ENCODE results near the gene MUC6. TPM values are rescaled to one million over a fixed set of nuclear protein-coding genes. Genes with fewer than 3 reads are reported as not detected.

The MUC6 gene
- total and polyA plus RNA-seq, 2 of the 8 experiments (the other 6 are each of a cell fraction or from before 2014, with no cell fraction given), result not detected

- H3K56ac ChIP-seq (replicated peaks; ENCODE audit: insufficient read length, low read depth, low read length), result no peak overlapping the region
- H3K79me2 ChIP-seq (ENCODE audit: control insufficient read depth in 1 of 2, insufficient read depth in 2 of 2, low read length in 2 of 2), result no peaks in the 10 kb centered on the region
- H4K5ac ChIP-seq (ENCODE audit: insufficient read length, low read depth, low read length), result no peak overlapping the region
- H2BK5ac ChIP-seq (ENCODE audit: low read depth, low read length), result no peak overlapping the region
- H3K9me3 ChIP-seq (ENCODE audit: insufficient read depth in 2 of 2, low read depth in 1 of 2, low read length in 1 of 2), result peaks cover 5 to 9% of the 10 kb centered on the region in 2 experiments; a peak in 2 of 4 replicates
- H3K4ac ChIP-seq (replicated peaks; ENCODE audit: insufficient read length, low read depth, low read length), result no peak overlapping the region
- peaks cover 11 to 24% (median 22%) of the 10 kb centered on the region in 4 experiments for H3K36me3 ChIP-seq (ENCODE audit: control insufficient read depth in 2 of 4, insufficient read depth in 4 of 4, low read length in 3 of 4)
- H2BK120ac ChIP-seq (replicated peaks; ENCODE audit: low read depth, low read length), result no peak overlapping the region
- H4K20me1 ChIP-seq (replicated peaks in 1 of 2; ENCODE audit: control insufficient read depth in 1 of 2, insufficient read depth in 2 of 2, low read length in 2 of 2), result peaks cover 3 to 9% of the 10 kb centered on the region in 2 experiments
- H3K79me1 ChIP-seq (ENCODE audit: low read depth, low read length), result peaks cover 12% of the 10 kb centered on the region
- H3K4me2 ChIP-seq (ENCODE audit: insufficient read depth in 1 of 2, low read depth in 2 of 2, low read length in 2 of 2), result no peak overlapping the region
- H3K4me3 ChIP-seq (ENCODE audit: extremely low read depth in 1 of 4, insufficient read depth in 2 of 4, low read depth in 3 of 4, low read length in 4 of 4), result no peak overlapping the region
- H2BK15ac ChIP-seq (ENCODE audit: low read length), result no peak overlapping the region
- no peak overlapping the region for H3K18ac ChIP-seq (ENCODE audit: extremely low read depth, low read length)
- no peak overlapping the region for H4K91ac ChIP-seq (replicated peaks; ENCODE audit: insufficient read length, low read length)
- POLR2A ChIA-PET (ENCODE audit: partially characterized antibody), result interaction anchor here (0.7 to 1.7 kb wide), 2 partner anchors 17 to 123 kb away, joined by 3 to 4 read pairs; no protein-coding TSS in a partner anchor
- FAIRE-seq (no peak), DNase-seq (ENCODE audit: low read depth in 1 of 2, low spot score in 2 of 2) (no peak)
- no peak overlapping the region for H2AFZ ChIP-seq (ENCODE audit: low read length)
- H3K14ac ChIP-seq (ENCODE audit: insufficient read length), result no peak overlapping the region
- no peak overlapping the region for H2BK12ac ChIP-seq (ENCODE audit: low read depth, low read length)
- H3K27me3 ChIP-seq (replicated peaks in 1 of 4; ENCODE audit: control insufficient read depth in 3 of 4, extremely low read depth in 1 of 4, insufficient read depth in 3 of 4, low read length in 3 of 4), result peaks cover 0 to 2% (median 0%) of the 10 kb centered on the region in 4 experiments; a peak in 1 of 7 replicates
- 94% methylated on average over 11 of the region's 12 CpGs; no CpG with 5 or more reads in 1 of the 2 experiments for WGBS, 2 experiments (ENCODE audit: extremely low coverage in 1 of 2, insufficient coverage in 1 of 2, insufficient read length in 1 of 2, insufficient replicate concordance in 2 of 2, low coverage in 1 of 2, low lambda C conversion rate in 2 of 2, missing lambda C conversion rate in 1 of 2)
- no peak overlapping the region for H4K8ac ChIP-seq (ENCODE audit: extremely low read depth, insufficient read depth, low read length)
- no peak overlapping the region for H3K23ac ChIP-seq (ENCODE audit: insufficient read length)
- no peaks in the 10 kb centered on the region for H3K4me1 ChIP-seq (replicated peaks in 1 of 4; ENCODE audit: control insufficient read depth in 3 of 4, insufficient read depth in 4 of 4, low read length in 3 of 4)
- H3K9ac ChIP-seq (replicated peaks in 1 of 4; ENCODE audit: extremely low read depth in 1 of 4, low read depth in 3 of 4, low read length in 3 of 4), result no peak overlapping the region
- no peak overlapping the region for H3K27ac ChIP-seq (ENCODE audit: low read depth, low read length)
- peaks cover 5% of the 10 kb centered on the region; the same call in 1 of the 2 replicates for H3K23me2 ChIP-seq (ENCODE audit: low read depth, low read length)
- H2AK5ac ChIP-seq (ENCODE audit: low read depth, low read length), result no peak overlapping the region
- CTCF ChIA-PET (ENCODE audit: partially characterized antibody), result interaction anchor here (0.9 to 1.0 kb wide), 2 partner anchors 38 to 45 kb away, joined by 3 to 4 read pairs; no protein-coding TSS in a partner anchor
- no peak overlapping the region for H2BK20ac ChIP-seq (ENCODE audit: low read length)
- TF ChIP-seq HDAC2 (IDR thresholded peaks at IDR 0.05; ENCODE audit: borderline replicate concordance in 1 of 2, low read depth in 2 of 2, low read length in 2 of 2), result no peak
- no peak for TF ChIP-seq TBP (IDR thresholded peaks at IDR 0.05; ENCODE audit: low read depth, low read length)
- no peak for TF ChIP-seq SUZ12 (IDR thresholded peaks at IDR 0.05; ENCODE audit: low read length)
- no peak for TF ChIP-seq SP1 (IDR thresholded peaks at IDR 0.05; ENCODE audit: low read depth, low read length)
- no peak for TF ChIP-seq POLR2A (IDR thresholded peaks at IDR 0.05; ENCODE audit: control extremely low read depth in 1 of 2, low read depth in 2 of 2, low read length in 2 of 2)
- no peak for TF ChIP-seq POLR2AphosphoS5 (IDR thresholded peaks at IDR 0.05; ENCODE audit: low read depth, low read length)
- no peak for TF ChIP-seq JUN (IDR thresholded peaks at IDR 0.05; ENCODE audit: low read depth, low read length)
- TF ChIP-seq NRF1 (IDR thresholded peaks at IDR 0.05; ENCODE audit: low read depth, low read length), result no peak
- no peak for TF ChIP-seq SIN3A (conservative IDR thresholded peaks at IDR 0.05 in 1 of 2, IDR thresholded peaks at IDR 0.05 in 1 of 2; ENCODE audit: low read depth in 1 of 2, low read length in 2 of 2)
- TF ChIP-seq RNF2 (IDR thresholded peaks at IDR 0.05; ENCODE audit: borderline replicate concordance, low read depth, low read length, missing control alignments, poor library complexity, severe bottlenecking), result no peak
- TF ChIP-seq ATF3 (IDR thresholded peaks at IDR 0.05; ENCODE audit: insufficient read depth, low read depth, low read length), result no peak
- no peak for TF ChIP-seq EZH2 (IDR thresholded peaks at IDR 0.05; ENCODE audit: low read depth, low read length, severe bottlenecking)
- TF ChIP-seq HDAC6 (IDR thresholded peaks at IDR 0.05; ENCODE audit: low read depth, low read length), result no peak
- no peak for TF ChIP-seq CREB1 (IDR thresholded peaks at IDR 0.05)
Observed at GRCh38 chr11:1013631-1013935, 22.9 kb downstream of the MUC6 start.

Measured in H1 (cell line).